H7 (cell line): ENCODE data around the gene TRPM2. TPM values are rescaled to one million over a fixed set of nuclear protein-coding genes. Genes with fewer than 3 reads are reported as not detected.
A peak's percentile ranks its signal among the peaks of the same experiment; 100 is the strongest.

Experiments used
- DNase-seq: peaks from one replicate; pipeline ENCODE4 v3.0.0; 2012
- H3K27me3 ChIP-seq: 2 replicates; pipeline ENCODE4 v1.6.0; 2011; ENCODE audit warnings: mild to moderate bottlenecking, low read length; ENCODE audit not compliant: control insufficient read depth, insufficient read depth
- H3K36me3 ChIP-seq: replicated peaks from 2 replicates; pipeline ENCODE4 v1.5.1; 2011; ENCODE audit warnings: low read length; ENCODE audit not compliant: control insufficient read depth, insufficient read depth
- H3K4me3 ChIP-seq: 2 replicates; pipeline ENCODE4 v1.5.1; 2011; ENCODE audit warnings: low read depth, mild to moderate bottlenecking, control low read depth, low read length, moderate library complexity; ENCODE audit not compliant: insufficient read depth
- total RNA-seq: library from RNA; depleted of rRNA; stranded (reverse); fragments of >200 nt; shearing (Covaris generic); gene quantifications from 2 replicates; pipeline ENCODE4 v1.2.3, GENCODE V29; 2014

Gene TRPM2
- total RNA-seq, 1 experiment from 2014 or later, result 0.42 TPM

DNA sequence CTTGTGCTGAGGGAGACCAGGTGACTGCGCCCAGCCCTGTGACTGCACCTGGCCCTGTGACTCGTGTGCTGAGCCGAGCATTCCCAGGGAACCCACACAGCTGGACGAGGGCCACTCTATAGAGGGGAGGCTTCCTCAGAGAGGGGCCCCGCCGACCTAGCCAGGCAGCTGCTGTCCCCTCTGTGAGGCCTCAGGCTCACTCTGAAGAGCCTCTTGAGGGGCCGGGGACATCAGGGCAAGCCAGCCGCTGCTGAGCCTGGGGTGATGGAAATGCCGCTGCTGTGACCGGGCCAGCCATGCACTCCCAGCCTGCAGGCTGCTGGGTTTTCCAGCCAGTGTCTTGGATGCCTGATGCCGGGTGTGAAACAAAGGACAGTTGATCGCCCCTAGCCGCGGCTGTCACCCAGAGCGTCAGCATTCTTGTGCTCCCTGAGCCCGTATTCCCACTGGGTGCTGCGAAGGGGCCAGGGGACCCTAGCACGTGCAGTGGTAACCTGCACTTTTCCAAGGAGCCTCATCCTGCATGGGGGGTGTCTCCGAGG, 36.1 kb upstream of the TRPM2 start:
- Histone ChIP-seq H3K36me3 (peaks cover 4% of the 10 kb centered on the region), H3K27me3 (no peaks in the 10 kb centered on the region), H3K4me3 (no peak overlapping the region)
- no peak for DNase-seq

DNA sequence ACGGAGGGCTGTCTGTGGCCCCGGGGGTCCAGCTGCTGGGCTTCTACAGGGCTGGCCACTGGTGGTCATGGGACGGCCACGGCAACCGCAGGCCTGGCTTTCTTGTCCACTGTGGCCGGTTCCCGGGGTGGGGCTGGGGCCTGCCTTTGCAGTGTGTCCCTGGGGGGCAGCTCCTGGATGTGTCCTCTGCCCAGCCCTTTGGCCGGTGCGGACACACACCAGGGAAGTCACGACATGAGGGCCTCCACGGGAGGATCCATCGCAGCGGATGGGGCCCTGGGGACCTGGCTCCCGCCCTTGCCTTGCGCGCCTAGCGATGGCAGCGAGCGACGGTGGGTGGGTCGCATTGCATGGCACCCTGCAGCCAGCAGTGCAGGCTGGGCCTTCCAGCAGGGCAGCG, 35.5 kb upstream of the TRPM2 start:
- no peaks in the 10 kb centered on the region for H3K27me3 ChIP-seq
- peaks cover 5% of the 10 kb centered on the region for H3K36me3 ChIP-seq
- H3K4me3 ChIP-seq, result no peak overlapping the region
- DNase-seq, result no peak

DNA sequence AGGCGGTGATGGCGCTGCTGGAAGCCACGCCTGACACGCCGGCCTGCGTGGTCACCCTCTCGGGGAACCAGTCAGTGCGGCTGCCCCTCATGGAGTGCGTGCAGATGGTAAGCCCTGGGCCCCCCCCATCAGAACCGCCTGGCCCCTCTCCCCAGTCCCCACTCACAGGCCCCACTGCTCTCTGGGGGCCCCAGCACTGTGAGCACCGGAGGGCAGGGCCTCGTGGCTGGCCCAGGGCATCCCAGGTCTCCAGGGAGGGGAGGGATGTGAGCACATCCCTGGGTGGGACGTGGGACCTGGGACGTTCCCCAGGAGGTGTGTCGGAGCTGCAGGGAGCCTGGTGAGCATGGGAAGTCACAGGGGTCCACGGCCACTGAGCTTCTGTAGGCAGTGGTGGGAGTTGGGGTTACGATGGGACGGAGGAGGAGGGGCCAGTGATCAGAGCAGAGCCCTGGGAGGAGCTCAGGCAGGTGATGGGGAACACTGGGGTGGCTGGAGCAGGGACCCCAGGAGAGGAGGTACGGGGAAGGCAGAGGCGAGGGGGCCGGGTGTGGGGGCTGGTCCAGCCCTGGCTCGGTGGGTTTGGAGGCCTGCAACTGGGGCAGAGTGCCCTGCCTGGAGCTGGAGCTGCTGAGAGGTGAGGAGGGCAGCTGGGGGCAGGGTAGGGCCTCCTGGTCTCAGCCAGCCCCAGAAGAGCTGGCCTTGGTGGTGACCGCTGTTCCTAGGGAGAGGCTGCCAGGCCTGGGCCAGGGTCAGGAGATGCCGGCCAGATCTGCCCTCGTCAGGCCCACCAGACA, 34.7 kb upstream of the TRPM2 start:
- H3K36me3 ChIP-seq, result peaks cover 5% of the 10 kb centered on the region
- H3K27me3 ChIP-seq, result no peaks in the 10 kb centered on the region
- H3K4me3 ChIP-seq, result no peak overlapping the region
- no peak for DNase-seq

DNA sequence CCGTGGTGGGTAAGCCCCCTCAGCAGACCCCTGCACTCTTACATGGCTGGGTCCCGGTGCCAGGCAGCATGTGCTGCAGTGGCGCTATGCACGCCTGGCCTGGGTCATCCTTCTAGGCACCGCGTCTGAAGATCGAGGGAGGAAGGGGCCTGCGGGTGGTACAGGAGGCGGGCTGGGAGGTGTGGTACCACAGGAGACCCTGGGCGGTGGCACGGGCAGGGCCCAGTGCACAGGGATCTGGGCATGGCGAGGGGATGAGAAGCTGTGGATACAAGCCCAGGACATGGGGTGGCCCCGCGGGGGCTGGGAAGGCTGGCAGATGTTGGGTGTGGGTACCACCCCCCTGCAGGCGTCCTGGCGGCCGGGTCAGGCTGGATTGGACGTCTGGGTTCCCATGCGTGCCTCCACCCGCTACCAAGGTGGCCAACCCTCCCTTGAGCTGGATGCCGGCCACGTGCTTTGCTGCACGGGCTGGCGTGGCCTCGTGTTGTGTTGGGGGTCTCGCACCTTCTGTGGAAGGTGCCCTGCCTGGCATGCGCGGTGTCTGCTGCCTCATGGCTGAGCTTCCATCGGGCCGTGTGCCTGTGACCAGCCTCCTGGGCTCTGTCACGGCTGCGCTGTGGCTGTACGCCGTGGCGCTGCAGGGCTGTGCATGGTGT, 33.9 kb upstream of the TRPM2 start:
- no peak for DNase-seq
- Histone ChIP-seq H3K36me3 (peaks cover 5% of the 10 kb centered on the region), H3K4me3 (no peak overlapping the region), H3K27me3 (no peaks in the 10 kb centered on the region)

DNA sequence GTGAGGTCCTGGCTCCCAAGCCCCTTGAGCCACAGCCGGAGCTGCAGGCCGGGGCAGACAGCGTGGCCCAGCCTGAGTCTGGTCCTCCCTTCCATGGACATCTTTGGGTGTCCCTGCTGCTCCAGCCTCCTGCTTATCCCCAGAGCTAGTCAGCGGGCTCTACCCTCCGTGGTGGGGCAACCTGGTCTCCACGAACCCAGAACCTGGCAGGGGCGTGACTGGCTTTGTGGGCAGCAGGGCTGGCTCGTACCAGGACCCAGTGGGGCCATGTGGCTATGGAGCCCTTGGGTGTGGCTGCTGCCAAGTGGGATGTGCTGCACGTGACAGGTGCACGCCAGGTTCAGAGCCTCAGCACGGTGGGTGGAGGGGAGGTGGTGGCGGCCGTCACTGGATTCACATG, 32.6 kb upstream of the TRPM2 start:
- no peak for DNase-seq
- Histone ChIP-seq H3K27me3 (no peaks in the 10 kb centered on the region), H3K4me3 (no peak overlapping the region), H3K36me3 (peaks cover 6% of the 10 kb centered on the region)

DNA sequence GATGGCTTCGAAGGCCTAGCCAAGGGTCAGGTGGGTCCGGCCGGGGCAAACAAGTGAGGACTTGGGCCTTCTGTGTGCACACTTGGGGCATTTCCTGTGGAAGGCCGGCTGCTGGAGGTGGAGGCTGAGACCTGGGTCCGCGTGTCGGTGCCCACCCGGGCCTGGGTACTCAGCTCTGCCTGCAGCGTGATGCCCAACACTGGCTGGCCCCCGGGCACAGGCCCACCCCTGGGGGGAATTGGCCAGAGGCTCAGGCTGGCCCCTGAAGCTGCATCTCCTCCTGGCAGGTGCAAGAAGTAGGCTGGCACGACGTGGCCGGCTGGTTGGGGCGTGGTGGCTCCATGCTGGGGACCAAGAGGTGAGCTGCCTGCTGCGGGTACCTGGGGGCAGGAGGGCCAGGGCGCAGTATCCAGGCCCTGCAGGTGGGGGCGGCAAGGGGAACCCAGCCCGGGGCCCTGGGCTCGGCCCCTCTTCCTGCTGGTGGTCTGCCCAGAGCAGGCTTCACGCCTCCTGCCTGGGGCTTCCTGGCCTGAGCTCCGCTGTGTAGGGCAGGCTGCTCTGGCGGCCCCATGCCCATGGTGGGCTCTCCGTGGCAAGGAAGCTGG, 31.5 kb upstream of the TRPM2 start:
- H3K4me3 ChIP-seq, result no peak overlapping the region
- peaks cover 6% of the 10 kb centered on the region for H3K36me3 ChIP-seq
- peak; percentile 80 for DNase-seq
- H3K27me3 ChIP-seq, result no peaks in the 10 kb centered on the region

DNA sequence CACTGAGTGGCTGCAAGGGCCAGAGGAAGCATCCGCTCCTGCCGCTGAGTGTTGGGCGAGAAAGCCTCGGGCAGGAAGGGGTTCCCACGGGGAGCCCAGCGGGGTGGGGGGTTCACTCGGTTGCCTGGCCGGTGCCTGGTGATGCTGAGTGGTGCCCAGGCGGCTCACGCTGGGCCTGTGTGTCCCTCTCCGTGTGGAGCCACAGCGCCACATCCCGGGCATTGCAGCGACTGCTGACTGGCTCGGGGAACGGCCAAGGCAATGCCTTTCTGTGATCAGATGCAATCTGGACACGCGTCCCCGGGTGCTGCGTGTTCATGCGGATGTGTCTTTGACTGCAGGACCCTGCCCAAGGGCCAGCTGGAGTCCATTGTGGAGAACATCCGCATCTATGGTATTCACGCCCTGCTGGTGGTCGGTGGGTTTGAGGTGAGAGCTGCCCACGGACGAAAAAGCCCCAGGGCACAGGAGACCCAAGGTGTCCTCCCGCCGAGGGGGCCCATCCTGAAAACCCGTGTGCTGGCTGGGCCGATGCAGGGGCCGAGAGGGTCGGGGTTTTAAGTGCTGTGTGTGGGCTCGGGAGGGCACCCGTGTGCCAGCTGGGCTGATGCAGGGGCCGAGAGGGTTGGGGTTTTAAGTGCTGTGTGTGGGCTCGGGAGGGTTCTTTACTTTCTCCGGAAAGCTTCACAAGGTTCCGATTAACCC, 30.6 kb upstream of the TRPM2 start:
- no peak for DNase-seq
- Histone ChIP-seq H3K36me3 (peaks cover 5% of the 10 kb centered on the region), H3K27me3 (no peaks in the 10 kb centered on the region), H3K4me3 (no peak overlapping the region)

DNA sequence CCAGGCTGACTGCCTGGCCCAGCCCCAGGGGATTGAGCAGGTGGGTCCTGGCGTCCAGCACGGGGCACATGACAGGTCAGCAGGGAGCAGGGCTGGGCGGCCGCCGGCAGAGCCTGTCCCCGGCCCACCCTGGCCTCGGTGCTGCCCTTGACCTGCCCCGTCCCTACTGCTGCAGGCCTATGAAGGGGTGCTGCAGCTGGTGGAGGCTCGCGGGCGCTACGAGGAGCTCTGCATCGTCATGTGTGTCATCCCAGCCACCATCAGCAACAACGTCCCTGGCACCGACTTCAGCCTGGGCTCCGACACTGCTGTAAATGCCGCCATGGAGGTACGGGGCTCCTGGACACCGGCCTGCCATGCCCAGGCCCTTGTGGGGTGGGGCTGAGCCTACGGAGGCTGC, 29.8 kb upstream of the TRPM2 start:
- Histone ChIP-seq H3K27me3 (no peaks in the 10 kb centered on the region), H3K36me3 (peaks cover 3% of the 10 kb centered on the region), H3K4me3 (no peak overlapping the region)
- no peak for DNase-seq

DNA sequence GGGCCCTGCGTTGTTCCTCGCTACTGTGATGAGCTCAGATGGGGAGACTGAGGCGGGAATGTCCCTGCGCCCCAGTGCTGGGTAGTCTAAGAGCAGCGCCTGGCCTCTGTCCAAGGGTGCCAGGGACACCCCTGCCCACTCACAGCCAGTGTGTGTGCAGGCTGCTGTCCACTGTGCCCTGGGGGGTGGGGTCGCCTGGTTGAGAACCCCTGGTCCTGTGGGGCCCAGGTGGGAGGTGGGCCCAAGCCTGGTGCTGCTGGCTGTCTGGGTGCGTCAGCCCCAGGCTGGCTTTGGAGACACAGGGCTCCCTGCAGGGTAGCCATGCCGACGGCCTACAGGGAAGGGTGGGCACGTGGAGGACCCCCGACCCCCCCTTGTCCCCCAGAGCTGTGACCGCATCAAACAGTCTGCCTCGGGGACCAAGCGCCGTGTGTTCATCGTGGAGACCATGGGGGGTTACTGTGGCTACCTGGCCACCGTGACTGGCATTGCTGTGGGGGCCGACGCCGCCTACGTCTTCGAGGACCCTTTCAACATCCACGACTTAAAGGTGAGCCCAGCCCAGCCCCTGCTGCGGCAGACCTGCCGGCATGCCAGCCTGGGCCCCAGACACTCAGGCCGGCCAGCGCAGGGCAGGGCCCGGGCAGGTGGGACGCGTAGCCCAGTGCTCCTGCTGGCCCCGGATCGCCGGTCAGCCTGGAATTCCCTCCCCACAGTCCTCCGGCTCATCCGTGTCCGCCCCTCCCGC, 29.1 kb upstream of the TRPM2 start:
- Histone ChIP-seq H3K4me3 (no peak overlapping the region), H3K27me3 (no peaks in the 10 kb centered on the region), H3K36me3 (peaks cover 3% of the 10 kb centered on the region)
- DNase-seq, result no peak

DNA sequence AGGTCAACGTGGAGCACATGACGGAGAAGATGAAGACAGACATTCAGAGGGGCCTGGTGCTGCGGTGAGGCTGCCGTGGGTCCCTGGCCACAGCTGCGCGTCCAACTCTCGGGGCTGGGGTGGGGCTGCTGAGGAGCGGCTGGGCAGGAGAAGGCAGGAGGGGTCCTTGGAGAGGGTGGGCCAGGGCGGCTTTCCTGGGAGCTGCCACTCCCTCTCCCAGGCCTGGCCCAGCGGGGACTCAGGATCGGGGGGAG, 28.6 kb upstream of the TRPM2 start:
- H3K27me3 ChIP-seq, result no peaks in the 10 kb centered on the region
- H3K36me3 ChIP-seq, result peaks cover 3% of the 10 kb centered on the region
- DNase-seq, result no peak
- H3K4me3 ChIP-seq, result no peak overlapping the region

DNA sequence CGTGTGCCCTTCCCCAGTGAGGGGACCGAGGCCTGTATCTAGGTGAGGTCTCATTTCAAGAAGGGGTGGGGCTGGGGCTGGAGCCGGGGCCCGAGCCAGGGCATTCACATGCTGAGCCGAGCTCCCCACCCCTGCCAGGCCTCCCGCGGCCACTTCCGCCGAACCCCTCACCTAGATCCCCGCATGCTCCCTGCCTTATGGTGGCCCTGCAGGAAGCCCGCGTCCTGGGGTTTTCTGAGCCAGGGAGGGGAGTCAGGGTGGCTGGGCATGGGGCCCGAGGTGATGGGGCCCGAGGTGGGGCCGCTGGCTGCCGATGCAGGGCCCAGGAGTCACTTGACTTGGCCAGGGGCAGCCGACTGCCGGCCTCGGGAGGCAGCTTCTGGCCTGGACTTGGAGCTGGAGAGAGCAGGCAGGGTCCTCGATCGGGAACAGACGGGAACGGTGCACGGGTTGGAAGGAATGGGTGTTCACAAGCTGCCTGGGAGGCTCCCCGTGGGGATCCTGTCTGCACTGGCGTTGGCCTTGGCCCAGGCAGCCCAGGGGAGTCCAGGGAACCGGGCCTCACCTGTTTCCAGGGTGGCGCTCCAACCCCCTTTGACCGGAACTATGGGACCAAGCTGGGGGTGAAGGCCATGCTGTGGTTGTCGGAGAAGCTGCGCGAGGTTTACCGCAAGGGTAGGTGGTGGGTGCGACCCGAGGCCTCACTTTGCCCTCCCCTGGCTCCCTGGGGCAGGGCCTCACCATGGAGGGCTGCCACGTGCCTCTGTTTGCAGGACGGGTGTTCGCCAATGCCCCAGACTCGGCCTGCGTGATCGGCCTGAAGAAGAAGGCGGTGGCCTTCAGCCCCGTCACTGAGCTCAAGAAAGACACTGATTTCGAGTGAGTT, 27.8 kb upstream of the TRPM2 start:
- Histone ChIP-seq H3K36me3 (peaks cover 3% of the 10 kb centered on the region), H3K4me3 (no peak overlapping the region), H3K27me3 (no peaks in the 10 kb centered on the region)
- DNase-seq, result no peak

DNA sequence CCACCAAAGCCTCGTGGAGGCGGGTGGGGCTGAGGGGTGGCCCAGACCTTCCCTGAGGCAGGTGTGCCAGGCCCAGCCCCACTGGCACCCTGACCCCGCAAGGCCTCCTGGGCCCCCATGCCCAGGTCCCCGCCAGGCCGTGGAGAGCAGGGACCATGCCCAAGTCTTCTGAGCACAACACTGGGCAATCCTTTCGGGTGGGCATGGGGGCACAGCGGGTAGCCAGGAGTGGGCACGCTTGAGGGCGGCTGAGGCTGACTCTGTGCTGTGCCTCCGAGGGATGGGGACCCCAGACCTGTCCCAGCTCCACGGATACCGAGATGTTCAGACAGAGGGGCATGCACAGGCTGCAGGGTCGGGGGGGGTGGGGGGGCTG, 27.2 kb upstream of the TRPM2 start:
- no peak for DNase-seq
- no peaks in the 10 kb centered on the region for H3K27me3 ChIP-seq
- H3K4me3 ChIP-seq, result no peak overlapping the region
- peaks cover 3% of the 10 kb centered on the region for H3K36me3 ChIP-seq

DNA sequence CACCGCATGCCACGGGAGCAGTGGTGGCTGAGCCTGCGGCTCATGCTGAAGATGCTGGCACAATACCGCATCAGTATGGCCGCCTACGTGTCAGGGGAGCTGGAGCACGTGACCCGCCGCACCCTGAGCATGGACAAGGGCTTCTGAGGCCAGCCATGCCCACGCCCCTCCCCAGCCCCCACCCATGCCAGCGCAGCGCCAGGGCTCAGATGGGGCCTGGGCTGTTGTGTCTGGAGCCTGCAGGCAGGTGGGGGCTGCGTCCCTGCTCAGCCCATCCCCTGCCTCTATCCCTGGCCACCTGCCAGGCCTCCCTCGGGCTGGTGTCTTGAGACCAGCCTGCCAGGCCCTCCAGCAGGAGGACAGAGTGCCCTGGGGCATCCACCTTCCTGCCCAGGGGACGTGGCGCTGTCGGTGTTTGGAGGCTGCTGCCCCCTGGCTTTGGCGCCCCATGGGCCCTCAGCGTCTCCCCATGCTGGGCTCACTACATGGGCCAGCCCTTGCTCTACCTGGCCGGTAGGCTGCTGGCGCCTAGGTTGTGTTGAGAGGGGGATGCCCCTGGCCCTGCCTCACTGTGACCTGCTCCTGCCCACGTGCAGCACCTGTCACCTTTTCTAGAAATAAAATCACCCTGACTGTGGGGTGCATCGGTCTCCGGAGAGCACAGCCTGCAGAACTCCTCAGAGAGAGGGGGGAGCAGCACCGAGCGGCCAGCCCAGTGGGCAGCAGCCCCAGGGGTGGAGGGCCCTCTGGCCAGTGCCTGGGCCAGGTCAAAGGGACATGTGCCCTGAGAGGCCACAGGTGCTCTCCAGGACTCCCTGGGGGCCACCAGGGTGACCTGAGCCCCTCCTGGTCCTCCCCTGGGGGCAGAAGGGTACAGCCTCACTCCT, 26.5 kb upstream of the TRPM2 start:
- no peak for DNase-seq
- Histone ChIP-seq H3K36me3 (peaks cover 3% of the 10 kb centered on the region), H3K27me3 (no peaks in the 10 kb centered on the region), H3K4me3 (no peak overlapping the region)
